ENCODE results near the gene TMEM161A. TPM values are rescaled to one million over a fixed set of nuclear protein-coding genes. Genes with fewer than 3 reads are reported as not detected.

The TMEM161A gene
- total and polyA plus RNA-seq, 9 of the 15 experiments (the other 6 are each of a cell fraction or from before 2014, with no cell fraction given): 0.63 to 92.3 (median 38.9) TPM

DNA sequence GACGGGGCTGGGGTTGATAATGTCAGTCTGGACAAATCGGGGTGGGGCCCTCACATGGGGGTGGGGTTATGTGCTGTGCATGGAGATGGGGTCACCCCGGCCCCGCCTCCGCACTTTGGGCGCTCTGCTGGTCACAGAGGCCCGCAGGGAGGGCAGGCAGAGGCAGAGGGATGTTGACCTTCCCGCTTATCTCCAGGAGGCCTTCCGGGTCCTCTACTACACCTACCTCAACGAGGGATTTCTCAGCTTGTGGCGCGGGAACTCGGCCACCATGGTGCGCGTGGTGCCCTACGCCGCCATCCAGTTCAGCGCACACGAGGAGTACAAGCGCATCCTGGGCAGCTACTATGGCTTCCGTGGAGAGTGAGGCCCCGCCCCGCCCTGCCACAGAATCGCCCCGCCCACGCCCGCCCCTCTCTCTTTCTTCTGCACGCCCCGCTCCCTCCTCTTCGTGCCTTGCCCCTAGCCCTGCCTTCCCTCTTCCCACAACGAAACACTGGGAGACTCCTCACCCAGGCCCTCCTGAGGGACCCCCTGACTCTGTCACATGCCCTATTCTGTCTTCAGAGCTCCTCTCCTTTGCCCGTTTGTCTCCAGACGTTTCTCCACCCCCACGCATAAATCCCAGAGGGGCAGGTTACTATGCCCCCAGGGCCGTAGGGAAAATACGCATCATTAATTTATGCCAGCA, 32.8 kb downstream of the TMEM161A start (continued):
- TF ChIP-seq ZNF224 (CRISPR knock-in tag; IDR thresholded peaks at IDR 0.05): no peak
- TF ChIP-seq ERF (CRISPR knock-in tag; IDR thresholded peaks at IDR 0.05): no peak
- no peak for TF ChIP-seq HMG20A (CRISPR knock-in tag; conservative IDR thresholded peaks at IDR 0.05)
- TF ChIP-seq KDM4B (IDR thresholded peaks at IDR 0.05; ENCODE audit: borderline replicate concordance in 2 of 2, low read depth in 1 of 2): peak in 1 of 2 experiments; percentile 61; a peak in 1 of 4 replicates
- no peak for TF ChIP-seq RUNX1 (IDR thresholded peaks at IDR 0.05; ENCODE audit: low read depth)
- no peak for TF ChIP-seq JUNB (CRISPR knock-in tag; conservative IDR thresholded peaks at IDR 0.05)
- TF ChIP-seq KHSRP (IDR thresholded peaks at IDR 0.05): no peak
- TF ChIP-seq XRCC4 (IDR thresholded peaks at IDR 0.05; ENCODE audit: extremely low read depth, insufficient read depth, insufficient read length): no peak
- TF ChIP-seq MCM3 (IDR thresholded peaks at IDR 0.05): no peak
- TF ChIP-seq DPF2 (IDR thresholded peaks at IDR 0.05): 0 out of 2 replicates have a peak, but pooled peaks have one; percentile 50
- peak; percentile 5; the same call in 1 of the 2 replicates for TF ChIP-seq EP300 (IDR thresholded peaks at IDR 0.05; ENCODE audit: low read length)
- no peak for TF ChIP-seq ZNF12 (CRISPR knock-in tag; IDR thresholded peaks at IDR 0.05)
- TF ChIP-seq GTF2A2 (tag; IDR thresholded peaks at IDR 0.05): no peak
- TF ChIP-seq ZBTB7A (IDR thresholded peaks at IDR 0.05; ENCODE audit: borderline replicate concordance, control insufficient read depth, low read depth, low read length): peak; percentile 63; the same call in 1 of the 2 replicates
- TF ChIP-seq SMARCA5 (IDR thresholded peaks at IDR 0.05): no peak
- TF ChIP-seq, protein P1, sequence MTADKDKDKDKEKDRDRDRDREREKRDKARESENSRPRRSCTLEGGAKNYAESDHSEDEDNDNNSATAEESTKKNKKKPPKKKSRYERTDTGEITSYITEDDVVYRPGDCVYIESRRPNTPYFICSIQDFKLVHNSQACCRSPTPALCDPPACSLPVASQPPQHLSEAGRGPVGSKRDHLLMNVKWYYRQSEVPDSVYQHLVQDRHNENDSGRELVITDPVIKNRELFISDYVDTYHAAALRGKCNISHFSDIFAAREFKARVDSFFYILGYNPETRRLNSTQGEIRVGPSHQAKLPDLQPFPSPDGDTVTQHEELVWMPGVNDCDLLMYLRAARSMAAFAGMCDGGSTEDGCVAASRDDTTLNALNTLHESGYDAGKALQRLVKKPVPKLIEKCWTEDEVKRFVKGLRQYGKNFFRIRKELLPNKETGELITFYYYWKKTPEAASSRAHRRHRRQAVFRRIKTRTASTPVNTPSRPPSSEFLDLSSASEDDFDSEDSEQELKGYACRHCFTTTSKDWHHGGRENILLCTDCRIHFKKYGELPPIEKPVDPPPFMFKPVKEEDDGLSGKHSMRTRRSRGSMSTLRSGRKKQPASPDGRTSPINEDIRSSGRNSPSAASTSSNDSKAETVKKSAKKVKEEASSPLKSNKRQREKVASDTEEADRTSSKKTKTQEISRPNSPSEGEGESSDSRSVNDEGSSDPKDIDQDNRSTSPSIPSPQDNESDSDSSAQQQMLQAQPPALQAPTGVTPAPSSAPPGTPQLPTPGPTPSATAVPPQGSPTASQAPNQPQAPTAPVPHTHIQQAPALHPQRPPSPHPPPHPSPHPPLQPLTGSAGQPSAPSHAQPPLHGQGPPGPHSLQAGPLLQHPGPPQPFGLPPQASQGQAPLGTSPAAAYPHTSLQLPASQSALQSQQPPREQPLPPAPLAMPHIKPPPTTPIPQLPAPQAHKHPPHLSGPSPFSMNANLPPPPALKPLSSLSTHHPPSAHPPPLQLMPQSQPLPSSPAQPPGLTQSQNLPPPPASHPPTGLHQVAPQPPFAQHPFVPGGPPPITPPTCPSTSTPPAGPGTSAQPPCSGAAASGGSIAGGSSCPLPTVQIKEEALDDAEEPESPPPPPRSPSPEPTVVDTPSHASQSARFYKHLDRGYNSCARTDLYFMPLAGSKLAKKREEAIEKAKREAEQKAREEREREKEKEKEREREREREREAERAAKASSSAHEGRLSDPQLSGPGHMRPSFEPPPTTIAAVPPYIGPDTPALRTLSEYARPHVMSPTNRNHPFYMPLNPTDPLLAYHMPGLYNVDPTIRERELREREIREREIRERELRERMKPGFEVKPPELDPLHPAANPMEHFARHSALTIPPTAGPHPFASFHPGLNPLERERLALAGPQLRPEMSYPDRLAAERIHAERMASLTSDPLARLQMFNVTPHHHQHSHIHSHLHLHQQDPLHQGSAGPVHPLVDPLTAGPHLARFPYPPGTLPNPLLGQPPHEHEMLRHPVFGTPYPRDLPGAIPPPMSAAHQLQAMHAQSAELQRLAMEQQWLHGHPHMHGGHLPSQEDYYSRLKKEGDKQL (CRISPR knock-in tag; IDR thresholded peaks at IDR 0.05; ENCODE audit: borderline replicate concordance): no peak
- TF ChIP-seq NFIX (CRISPR knock-in tag; IDR thresholded peaks at IDR 0.05; ENCODE audit: low read depth): no peak
- no peak for TF ChIP-seq ZNF408 (CRISPR knock-in tag; IDR thresholded peaks at IDR 0.05; ENCODE audit: low read depth)
- no peak for TF ChIP-seq ZNF699 (CRISPR knock-in tag; IDR thresholded peaks at IDR 0.05; ENCODE audit: insufficient replicate concordance)
- TF ChIP-seq, protein P2, sequence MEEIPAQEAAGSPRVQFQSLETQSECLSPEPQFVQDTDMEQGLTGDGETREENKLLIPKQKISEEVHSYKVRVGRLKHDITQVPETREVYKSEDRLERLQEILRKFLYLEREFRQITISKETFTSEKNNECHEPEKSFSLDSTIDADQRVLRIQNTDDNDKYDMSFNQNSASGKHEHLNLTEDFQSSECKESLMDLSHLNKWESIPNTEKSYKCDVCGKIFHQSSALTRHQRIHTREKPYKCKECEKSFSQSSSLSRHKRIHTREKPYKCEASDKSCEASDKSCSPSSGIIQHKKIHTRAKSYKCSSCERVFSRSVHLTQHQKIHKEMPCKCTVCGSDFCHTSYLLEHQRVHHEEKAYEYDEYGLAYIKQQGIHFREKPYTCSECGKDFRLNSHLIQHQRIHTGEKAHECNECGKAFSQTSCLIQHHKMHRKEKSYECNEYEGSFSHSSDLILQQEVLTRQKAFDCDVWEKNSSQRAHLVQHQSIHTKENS (CRISPR knock-in tag; IDR thresholded peaks at IDR 0.05): no peak
- peak; percentile 72 for TF ChIP-seq EGR1 (conservative IDR thresholded peaks at IDR 0.05)
- TF ChIP-seq ZNF23 (CRISPR knock-in tag; IDR thresholded peaks at IDR 0.05): no peak
- TF ChIP-seq ZNF165 (CRISPR knock-in tag; IDR thresholded peaks at IDR 0.05; ENCODE audit: borderline replicate concordance): no peak
